GM18505 (cell line): ENCODE measurements around the gene SLC30A10.
"Not testable (repeated sequence)": the region's sequence is repeated elsewhere in the genome, so short reads cannot be mapped to it uniquely, and the experiment has no call there.

Source experiments
- ATAC-seq: cut with Tn5 transposase; IDR thresholded peaks from one replicate; pipeline ENCODE4 v1.9.1; 2021; ENCODE audit not compliant: unreplicated experiment
- POLR2A ChIP-seq: IDR thresholded peaks from 4 replicates; pipeline ENCODE4 v1.6.1; 2011; ENCODE audit warnings: borderline replicate concordance; ENCODE audit not compliant: insufficient read depth, insufficient read length; ENCODE audit errors: extremely low read depth

Gene SLC30A10

DNA sequence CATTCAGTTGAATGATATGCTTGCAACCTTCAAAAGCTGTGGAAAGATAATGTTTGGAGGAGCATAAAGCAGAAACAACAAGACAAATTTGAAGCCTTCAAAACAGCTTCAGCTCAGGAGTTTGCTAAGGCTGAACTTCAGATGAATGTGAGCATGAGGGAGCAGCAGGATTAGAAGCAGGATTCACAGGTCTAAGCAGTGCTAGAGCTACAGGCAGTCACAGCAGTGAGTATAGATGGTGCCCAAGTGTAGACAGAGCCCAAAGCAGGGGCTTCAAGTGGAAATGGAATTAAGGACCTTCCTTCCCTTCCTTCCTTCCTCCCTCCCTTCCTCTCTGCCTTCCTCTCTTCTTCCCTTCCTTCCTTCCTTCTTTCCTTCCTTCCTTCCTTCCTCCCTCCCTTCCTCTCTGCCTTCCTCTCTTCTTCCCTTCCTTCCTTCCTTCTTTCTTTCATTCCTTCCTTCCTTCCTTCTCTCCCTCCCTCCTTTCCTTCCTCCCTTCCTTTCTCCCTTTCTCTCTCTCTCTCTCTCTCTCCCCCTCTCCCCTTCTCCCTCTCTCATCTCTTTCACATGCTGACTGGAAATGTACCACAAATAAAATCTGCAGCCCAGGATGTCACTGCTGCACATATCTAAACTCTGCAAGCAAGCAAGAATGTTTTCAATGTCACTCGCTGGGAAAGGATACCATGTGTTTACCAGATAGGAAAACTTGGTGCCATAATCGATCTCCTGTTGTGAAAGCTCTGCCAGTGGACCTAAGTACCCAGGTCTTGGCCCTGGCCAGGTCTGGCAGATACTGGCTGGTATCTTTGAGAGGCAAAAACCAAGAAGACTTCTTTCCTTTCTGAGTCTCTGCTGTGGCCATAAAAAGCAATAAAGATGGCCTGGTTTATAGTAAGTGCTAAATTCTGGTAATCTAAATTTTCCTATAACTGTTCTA, 13.1 kb upstream of the SLC30A10 start:
- no peak for ATAC-seq

DNA sequence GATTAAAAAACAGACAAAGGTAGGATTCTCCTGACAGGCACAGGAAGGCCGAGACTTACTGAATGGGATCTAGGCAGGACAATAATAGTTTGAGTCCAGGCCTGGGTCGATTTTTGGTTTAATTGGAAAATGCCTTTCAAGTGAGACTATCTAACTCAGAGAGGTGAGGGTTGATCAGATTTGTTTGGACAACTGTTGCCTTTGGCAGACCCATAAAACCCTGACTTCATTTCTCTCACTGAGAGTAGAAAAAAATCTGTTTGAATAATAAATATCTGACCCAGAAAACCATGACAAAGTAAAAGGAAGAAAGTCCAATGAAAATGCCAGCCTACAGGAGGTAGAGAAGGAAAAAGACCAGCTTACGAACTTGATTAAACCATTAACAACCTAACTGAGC, 12.3 kb upstream of the SLC30A10 start:
- no peak for TF ChIP-seq POLR2A

More for the DNA sequence above, 13.1 kb upstream of the SLC30A10 start:
- TF ChIP-seq POLR2A, result no peak

DNA sequence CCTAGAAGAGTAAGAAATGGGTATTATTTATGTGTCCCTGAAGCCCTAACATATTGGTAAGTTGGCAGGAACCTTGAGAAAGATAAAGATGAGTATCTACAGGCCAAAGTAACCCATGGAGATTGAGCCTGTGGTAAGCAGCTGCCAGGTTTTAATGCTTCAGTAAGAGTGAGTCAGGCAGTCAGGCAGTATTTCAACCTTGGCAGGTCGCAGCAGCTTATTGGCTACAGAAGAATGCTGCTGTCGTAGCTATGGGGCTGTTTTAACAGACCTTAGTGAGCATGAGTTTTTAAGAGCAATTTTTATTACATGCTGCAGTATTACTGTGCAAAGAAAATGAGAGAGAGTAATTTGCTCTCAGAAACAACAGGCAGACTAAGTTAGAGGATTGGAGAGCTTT, 10.3 kb upstream of the SLC30A10 start:
- ATAC-seq, result no peak
- TF ChIP-seq POLR2A, result no peak

More for the DNA sequence above, 12.3 kb upstream of the SLC30A10 start:
- ATAC-seq, result no peak

DNA sequence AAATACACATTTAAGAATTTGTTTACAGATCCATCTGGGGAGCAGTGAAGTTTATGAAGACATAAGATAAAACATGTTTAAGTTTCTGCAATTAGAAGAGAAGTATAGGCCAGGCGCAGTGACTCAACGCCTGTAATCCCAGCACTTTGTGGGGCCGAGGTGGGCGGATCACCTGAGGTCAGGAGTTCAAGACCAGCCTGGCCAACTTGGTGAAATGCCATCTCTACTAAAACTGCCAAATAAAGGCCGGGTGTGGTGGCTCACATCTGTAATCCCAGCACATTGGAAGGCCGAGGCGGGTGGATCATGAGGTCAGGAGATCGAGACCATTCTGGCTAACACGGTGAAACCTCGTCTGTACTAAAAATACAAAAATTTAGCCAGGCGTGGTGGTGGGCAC, 5.4 kb upstream of the SLC30A10 start:
- ATAC-seq, result not testable (repeated sequence)

DNA sequence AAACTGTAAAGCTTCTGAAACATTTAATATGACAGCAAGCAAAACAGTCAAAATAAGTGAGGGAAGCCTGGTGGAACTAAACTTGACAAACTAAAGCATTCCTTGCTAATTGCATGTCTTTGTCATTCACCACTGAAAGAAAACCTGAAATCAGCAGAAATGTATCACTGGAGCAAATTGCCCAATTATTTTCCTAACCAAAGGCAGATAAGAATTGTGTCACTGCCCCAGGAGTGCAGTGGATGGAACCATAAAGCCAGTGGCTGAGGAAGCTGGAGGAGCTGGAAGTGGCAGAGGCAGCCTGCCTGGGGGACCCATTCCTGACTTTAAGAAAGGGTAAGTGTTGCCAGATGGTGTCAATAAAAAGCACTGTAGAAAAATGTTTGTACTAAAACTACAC, 2.7 kb upstream of the SLC30A10 start:
- no peak for TF ChIP-seq POLR2A
- ATAC-seq, result no peak

DNA sequence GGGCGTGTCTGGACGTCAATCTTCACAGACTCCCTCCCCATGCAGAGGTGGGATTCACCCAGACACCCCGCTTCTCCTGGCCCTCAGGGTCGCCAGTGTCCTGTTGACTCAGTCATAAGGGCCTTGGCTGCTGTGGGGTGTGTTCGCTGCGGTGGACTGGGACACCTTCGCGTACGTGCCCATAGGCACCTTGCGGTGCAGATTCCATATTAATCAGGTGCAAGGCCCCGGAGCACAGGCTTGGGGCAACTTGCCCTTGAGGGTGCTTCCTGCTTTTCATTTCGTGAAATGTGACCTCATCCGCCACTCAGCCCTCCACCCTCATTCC, 398 bp upstream of the SLC30A10 start:
- ATAC-seq, result no peak
- TF ChIP-seq POLR2A, result no peak

DNA sequence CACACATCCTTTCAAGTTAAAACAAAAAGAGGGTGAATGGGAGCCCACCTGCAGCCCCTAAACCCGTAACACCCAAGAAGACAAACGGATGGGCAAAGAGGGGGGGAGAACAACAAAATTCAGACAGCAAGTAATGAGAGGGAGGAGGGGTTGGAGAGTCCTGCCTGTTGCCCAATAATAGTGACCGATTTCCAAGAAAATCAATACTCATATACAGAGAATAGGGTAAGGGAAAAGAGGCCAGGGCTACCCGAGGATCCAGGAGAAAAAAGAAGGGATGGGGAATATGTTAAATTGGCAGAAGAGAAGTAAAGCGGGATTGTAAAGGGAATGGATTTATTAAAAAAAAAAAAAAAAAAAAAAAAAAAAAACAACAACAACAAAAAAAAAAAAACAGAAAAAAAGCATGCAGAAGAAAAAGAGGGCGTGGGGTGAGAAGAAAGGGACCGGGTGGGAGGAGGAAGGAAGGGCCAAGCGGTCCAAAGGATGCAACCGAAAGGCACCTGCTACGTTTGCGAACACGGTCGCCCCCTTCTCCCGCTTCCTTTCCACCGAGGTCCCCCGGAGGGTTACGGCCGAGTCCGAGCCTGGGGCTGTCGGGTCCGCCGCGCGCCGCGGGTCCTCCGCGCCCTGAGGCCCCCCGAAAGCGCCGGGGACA, 930 bp downstream of the SLC30A10 start:
- no peak for TF ChIP-seq POLR2A
- peak; percentile 19 for ATAC-seq

DNA sequence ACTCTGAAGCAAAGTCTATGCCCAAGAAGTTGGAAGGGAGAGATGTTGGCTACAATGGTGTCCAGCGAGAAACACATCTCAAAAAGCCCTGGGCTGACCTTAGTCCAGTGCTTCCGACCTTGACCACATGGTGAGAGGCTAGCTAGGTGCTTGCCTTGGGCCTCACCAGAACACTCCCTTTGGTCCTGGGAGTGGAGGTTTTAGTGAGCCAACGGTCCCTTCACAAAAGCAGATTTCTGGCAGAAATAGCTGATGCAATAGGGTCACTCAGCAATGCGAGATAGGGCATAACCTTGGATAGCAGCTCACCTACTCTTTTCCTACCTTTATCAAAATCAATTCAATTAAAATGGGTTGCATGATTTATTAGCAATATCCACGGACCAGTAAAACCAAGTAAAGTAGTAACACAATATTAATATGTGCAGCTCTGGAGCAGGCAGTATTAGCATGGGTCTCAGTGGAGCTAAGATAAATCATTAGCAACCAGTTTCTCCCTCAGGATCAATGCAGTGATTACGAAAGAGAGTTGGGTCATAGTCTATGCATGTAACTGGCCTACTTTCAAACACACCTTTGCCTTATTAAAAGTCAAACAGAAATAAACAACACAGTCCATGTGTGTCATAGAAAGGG, 1.9 kb downstream of the SLC30A10 start:
- ATAC-seq, result no peak
- no peak for TF ChIP-seq POLR2A

DNA sequence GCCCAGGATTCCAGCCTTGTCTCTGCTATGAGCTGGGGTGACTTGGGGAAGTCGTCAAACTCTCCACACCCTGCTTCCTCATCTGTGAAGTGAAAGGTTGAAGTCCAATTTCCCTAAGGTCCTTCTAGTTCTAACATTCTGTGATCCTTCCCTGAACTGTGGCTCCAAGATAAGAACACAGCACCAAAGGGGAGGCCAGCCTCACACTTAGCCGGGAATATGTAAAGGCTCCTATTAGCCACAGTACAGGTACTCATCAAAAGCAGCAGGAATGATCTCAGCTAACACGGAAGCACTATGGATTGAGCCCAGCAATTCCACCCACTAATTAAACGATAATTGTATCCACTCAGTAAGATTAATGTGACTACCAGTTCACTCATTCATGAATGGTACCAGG, 4.0 kb downstream of the SLC30A10 start:
- TF ChIP-seq POLR2A, result no peak
- no peak for ATAC-seq

DNA sequence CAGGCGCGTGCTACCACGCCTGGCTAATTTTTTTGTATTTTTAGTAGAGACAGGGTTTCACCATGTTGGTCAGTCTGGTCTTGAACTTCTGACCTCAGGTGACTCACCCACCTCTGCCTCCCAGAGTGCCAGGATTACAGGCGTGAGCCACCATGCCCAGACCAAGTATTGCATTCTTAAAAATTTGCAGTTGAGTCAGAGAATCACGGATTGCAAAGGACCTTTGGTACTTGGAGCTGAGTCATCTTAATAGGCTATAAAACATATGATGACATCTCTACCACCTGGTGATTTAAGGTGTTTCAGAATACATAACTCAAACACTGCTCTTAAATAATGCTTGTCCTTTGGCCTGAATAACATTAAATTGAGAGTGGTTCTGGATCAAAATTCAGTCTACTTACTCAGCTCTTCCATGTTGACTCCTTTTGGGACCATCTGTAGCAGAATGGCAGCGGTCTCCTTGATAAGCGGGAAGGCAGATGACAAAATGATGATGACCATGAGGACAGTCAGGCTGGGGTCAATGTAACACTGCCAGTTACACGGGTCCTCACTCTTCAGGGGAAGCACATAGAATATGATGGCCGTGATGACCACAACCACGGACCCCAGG, 10.4 kb downstream of the SLC30A10 start:
- TF ChIP-seq POLR2A, result no peak
- ATAC-seq, result no peak

DNA sequence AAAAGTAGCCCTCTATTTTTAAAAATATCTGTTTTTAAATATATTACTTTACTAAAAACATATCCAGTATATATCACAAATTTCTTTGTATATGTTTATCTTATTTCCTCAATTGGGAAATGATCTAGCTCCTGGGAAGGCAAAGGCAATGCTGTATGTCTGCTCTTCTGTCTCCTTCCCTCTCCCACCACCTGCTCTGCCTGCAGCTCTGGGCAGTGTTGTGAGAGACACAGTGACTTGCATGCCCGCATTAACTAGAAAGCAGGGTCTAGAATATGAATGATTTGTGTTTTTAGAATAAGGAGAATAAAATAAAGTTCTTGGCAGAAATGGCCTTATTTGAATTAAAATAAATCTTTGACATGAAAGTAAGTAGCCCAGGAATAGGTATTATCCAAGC, 11.1 kb downstream of the SLC30A10 start:
- no peak for TF ChIP-seq POLR2A
- ATAC-seq, result no peak

DNA sequence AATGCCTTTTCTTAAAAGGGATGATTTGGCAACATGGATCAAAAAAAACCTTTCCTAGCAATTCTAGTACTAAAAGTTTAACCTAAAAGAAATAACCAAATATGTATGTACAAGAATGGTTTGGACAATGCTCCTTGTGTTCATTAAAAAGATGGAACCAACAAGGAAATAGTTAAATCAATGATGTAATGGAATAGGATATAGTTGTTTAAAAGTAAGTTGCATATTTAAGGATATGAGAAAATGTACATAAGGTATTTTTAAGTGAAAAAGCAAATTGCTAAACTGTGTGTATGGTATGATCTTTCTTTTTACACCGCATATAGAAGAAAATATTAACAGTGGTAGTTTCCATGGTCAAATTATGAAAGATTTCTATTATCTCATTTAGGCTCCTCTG, 12.1 kb downstream of the SLC30A10 start:
- ATAC-seq, result no peak
- no peak for TF ChIP-seq POLR2A

DNA sequence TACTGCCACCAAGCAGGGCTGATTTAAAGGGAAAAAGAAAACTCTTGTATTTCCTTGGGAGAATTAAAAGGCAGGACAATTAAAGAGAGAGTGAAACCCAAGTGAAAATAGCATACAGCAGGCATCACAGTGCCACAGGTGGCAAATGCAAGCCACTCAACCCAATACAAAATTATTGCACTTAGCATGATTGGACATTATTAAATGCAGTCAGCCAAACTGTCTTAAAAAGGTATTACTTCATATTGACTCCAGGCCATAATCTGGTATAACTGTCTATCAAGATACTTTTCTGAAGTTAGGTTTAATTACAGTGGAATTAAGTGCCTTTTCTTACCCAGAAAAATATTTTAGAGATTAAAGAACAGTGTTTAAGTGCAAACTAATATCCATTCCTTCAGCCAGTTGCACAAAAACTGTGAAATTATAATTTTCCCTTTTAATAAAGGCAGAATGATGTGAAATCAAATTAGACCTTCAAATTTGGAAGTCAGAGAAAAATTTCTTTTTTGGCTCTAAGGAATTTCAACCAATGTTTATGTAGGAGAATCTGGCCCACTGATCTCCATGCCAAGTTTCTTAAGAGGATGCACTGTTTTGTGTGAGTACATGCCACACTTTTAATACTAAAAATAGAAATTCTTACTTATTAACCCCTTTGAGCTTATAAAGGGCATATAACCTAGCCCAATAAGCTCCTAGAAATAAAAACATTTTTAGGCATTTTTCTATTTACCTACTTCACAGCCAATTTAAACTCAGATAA, 15.2 kb downstream of the SLC30A10 start:
- TF ChIP-seq POLR2A, result no peak
- no peak for ATAC-seq
